HG03095 (cell line): ENCODE data around the gene FAM209B.
"Not testable (repeated sequence)": the region's sequence is repeated elsewhere in the genome, so short reads cannot be mapped to it uniquely, and the experiment has no call there.

Experiments
- ATAC-seq: cut with Tn5 transposase; IDR thresholded peaks from one replicate; pipeline ENCODE4 v1.9.1; 2021; ENCODE audit warnings: moderate library complexity; ENCODE audit not compliant: unreplicated experiment

FAM209B gene

GRCh38 chr20:56537997-56538396 lies 5.0 kb downstream of the FAM209B start:
- no peak for ATAC-seq

GRCh38 chr20:56540415-56540814 lies 7.4 kb downstream of the FAM209B start:
- no peak for ATAC-seq

- ATAC-seq: no peak
These were observed 9.5 kb downstream of the FAM209B start for GRCh38 chr20:56542489-56543030.

GRCh38 chr20:56551571-56551970 lies 18.5 kb downstream of the FAM209B start:
- ATAC-seq: no peak

GRCh38 chr20:56552911-56553629 lies 20.0 kb downstream of the FAM209B start:
- ATAC-seq: no peak

- ATAC-seq: peak; percentile 67
These were observed 21.8 kb downstream of the FAM209B start for GRCh38 chr20:56554869-56555268.

- ATAC-seq: no peak
These were observed 25.9 kb downstream of the FAM209B start for GRCh38 chr20:56558968-56559367.

- not testable (repeated sequence) for ATAC-seq
These were observed 31.5 kb downstream of the FAM209B start for GRCh38 chr20:56564526-56564925.

GRCh38 chr20:56565511-56565910 lies 32.5 kb downstream of the FAM209B start:
- ATAC-seq: no peak

GRCh38 chr20:56566621-56567020 lies 33.6 kb downstream of the FAM209B start:
- no peak for ATAC-seq

GRCh38 chr20:56570832-56571231 lies 37.8 kb downstream of the FAM209B start:
- no peak for ATAC-seq

- ATAC-seq: no peak
These were observed 39.1 kb downstream of the FAM209B start for GRCh38 chr20:56572172-56572571.

- ATAC-seq: no peak
These were observed 40.9 kb downstream of the FAM209B start for GRCh38 chr20:56573986-56574385.

GRCh38 chr20:56574531-56575142 lies 41.6 kb downstream of the FAM209B start:
- no peak for ATAC-seq

- no peak for ATAC-seq
These were observed 42.1 kb downstream of the FAM209B start for GRCh38 chr20:56575157-56575556.

GRCh38 chr20:56575961-56576360 lies 42.9 kb downstream of the FAM209B start:
- ATAC-seq: no peak

- ATAC-seq: no peak
These were observed 46.3 kb downstream of the FAM209B start for GRCh38 chr20:56579301-56579710.

- ATAC-seq: no peak
These were observed 47.2 kb downstream of the FAM209B start for GRCh38 chr20:56580226-56580625.

- ATAC-seq: no peak
These were observed 48.7 kb downstream of the FAM209B start for GRCh38 chr20:56581701-56582100.

GRCh38 chr20:56582542-56582941 lies 49.5 kb downstream of the FAM209B start:
- no peak for ATAC-seq

- ATAC-seq: no peak
These were observed 51.9 kb downstream of the FAM209B start for GRCh38 chr20:56584916-56585315.
